Choroid plexus epithelial cell (primary cell): Measurements from ENCODE around the gene ZNF865.

Source experiments
- DNase-seq: peaks from one replicate; pipeline ENCODE4 v3.0.0-alpha.2; 2010; ENCODE audit warnings: low read depth
- H3K4me3 ChIP-seq: 2 replicates; pipeline ENCODE4 v1.5.1; 2011; ENCODE audit warnings: low read depth, mild to moderate bottlenecking, control low read depth, low read length, moderate library complexity
- TF ChIP-seq, protein P1 (sequence below): conservative IDR thresholded peaks from 2 replicates; pipeline ENCODE4 v1.5.1; 2011; ENCODE audit warnings: low read depth, mild to moderate bottlenecking, control low read depth, inconsistent platforms, low read length, moderate library complexity

The ZNF865 gene

DNA sequence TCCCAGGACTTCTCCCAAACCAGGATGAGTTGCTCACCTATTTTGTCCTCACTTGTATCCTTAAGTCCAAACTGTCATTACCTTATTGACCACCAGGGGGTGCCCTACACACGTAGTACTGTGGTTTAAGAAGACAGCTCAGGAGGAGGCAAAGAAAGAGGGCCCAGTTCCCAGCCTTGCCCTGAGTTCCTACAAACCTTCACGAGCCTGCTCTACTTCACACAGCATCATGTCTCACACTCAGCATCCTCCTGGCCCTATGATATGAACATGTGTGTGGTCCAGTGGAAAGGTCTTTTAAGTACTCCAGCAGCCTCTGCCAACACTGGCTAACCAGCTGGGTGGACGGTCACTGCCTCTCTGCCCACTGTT is 27.0 kb downstream of the ZNF865 start:
- TF ChIP-seq, protein P1, sequence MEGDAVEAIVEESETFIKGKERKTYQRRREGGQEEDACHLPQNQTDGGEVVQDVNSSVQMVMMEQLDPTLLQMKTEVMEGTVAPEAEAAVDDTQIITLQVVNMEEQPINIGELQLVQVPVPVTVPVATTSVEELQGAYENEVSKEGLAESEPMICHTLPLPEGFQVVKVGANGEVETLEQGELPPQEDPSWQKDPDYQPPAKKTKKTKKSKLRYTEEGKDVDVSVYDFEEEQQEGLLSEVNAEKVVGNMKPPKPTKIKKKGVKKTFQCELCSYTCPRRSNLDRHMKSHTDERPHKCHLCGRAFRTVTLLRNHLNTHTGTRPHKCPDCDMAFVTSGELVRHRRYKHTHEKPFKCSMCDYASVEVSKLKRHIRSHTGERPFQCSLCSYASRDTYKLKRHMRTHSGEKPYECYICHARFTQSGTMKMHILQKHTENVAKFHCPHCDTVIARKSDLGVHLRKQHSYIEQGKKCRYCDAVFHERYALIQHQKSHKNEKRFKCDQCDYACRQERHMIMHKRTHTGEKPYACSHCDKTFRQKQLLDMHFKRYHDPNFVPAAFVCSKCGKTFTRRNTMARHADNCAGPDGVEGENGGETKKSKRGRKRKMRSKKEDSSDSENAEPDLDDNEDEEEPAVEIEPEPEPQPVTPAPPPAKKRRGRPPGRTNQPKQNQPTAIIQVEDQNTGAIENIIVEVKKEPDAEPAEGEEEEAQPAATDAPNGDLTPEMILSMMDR: peak; percentile 82
- peak; percentile 99 for DNase-seq
- no peak overlapping the region for H3K4me3 ChIP-seq

DNA sequence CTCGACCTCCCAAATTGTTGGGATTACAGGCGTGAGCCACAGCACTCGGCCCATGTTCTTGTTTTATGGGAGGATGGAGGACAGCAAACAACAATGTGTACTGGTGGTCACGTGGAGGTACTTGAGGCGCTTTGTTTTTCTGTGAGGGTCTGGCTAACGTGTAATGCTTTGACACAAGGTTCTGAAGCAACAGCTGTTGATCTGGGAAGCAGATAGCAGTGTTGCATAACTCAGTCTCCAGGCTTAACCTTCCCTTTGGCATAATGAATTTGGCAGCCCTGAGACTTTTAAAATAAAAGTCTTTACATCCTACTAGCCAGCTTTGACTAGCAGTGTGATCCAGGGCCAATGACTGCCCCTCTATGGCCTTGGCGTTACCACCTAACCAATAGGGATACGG is 28.4 kb downstream of the ZNF865 start:
- no peak for DNase-seq
- TF ChIP-seq, protein P1: no peak
- no peak overlapping the region for H3K4me3 ChIP-seq

DNA sequence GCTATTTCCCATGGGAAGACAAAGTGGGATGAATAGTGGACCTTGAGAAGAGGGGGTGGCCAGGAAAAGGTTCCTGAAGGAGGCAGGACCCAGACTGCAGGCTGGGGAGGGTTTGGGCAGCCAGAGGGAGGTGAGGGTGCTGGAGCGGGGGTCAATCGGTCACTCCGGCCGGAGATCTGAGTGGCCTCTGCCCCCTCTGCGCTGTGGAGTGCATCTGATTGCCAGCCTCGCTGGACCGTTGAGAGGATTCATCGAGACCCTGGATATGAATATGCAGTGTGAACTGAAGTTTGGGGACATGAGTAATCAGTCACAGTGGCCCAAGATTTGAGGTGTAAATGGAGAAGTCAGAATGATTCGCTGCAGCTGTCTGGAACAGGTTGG is 29.9 kb downstream of the ZNF865 start:
- peak overlapping the region; percentile 100 for H3K4me3 ChIP-seq
- TF ChIP-seq, protein P1: no peak
- DNase-seq: no peak

DNA sequence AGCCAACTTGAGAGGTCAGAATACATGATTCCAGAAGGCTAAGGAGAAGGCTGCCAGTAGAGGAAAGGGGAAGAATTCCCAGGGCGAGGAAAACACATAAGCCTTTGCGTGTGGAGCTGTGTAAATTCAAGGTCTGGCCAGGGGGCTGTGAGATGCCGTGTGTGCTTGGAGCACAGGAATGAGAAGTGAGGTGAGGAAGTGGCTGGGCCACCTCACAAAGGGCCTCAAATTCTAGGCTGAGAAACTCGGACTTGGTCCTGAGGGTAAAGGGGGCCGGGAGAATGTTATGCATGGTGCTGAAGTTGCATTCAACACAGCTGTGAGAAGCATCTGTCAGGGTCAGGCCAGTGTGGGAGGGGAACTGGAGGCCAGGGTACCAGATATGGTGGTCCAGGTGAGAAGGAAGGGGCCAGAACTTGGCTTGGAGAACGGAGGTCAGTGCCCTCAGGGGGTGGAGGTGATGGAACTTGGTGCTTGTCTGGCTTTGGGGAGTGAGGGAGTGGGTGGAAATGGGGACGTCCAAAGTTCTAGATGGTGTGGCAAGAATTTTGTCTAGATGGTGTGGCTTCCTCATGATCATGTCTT is 30.5 kb downstream of the ZNF865 start:
- TF ChIP-seq, protein P1: no peak

DNA sequence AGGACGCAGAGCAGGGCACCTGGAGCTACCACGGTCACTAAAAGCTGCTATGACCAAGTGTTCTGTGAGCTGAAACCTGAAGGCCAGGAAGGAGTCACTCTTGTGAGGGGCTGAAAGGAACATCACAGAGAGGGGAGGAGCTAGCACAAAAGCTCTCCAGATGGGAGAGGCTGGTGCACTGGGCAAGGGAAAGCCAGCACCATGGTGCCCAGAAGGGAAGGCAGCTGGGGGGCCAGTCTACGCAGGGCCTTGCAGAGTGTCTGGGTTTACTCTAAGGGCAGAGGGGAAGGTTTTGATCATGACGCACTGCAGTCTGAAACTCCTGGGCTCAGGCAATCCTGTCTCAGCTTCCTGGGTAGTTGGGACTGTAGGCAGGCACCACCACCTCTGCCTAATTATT is 31.3 kb downstream of the ZNF865 start:
- DNase-seq: no peak
- no peak overlapping the region for H3K4me3 ChIP-seq
- TF ChIP-seq, protein P1: no peak

More for the DNA sequence above, 30.5 kb downstream of the ZNF865 start:
- H3K4me3 ChIP-seq: peak overlapping the region; percentile 100
- DNase-seq: no peak

DNA sequence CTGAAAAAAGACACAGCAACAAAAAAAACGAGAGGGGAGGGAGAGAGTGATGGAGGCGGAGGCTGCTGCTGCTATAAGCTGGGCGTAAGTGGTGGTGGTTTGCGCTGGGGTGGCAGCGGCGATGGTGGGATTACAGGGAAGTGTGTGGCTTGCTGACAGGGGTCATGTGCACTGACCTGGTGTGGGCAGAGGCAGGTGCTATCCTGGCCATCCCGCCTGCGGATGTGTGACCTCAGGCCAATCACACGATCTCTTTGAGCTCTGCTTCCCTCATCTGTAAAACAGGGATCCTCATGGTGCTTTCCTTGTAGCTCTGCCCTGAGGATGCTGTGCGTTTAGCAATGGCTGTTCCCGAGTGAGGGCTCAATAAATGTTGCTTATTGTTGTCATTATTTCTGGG is 32.1 kb downstream of the ZNF865 start:
- H3K4me3 ChIP-seq: no peak overlapping the region
- TF ChIP-seq, protein P1: no peak
- no peak for DNase-seq

DNA sequence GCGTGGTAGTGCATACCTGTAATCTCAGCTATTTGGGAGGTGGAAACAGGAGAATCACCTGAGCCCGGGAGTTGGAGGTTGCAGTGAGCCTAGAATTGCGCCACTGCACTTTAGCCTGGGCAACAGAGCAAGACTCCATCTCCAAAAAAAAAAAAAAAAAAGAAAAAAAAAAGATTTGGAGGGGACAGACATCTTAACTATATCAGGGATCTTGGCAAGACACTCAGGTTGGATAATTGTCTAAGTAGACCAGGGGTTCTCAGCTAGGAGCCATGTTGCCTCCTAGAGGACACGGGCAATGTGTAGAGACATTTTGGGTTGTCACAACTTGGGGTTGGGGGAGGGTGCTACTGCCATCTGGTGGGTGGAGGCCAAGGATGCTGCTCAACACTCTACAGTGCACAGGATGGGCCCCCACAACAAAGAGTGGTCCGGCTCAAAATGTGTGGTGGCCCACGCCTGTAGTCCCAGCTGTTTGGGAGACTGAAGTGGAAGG is 33.5 kb downstream of the ZNF865 start:
- peak; percentile 49 for DNase-seq
- TF ChIP-seq, protein P1: peak; percentile 67
- H3K4me3 ChIP-seq: no peak overlapping the region
